ENCODE results near the gene ARID5B. TPM values are rescaled to one million over a fixed set of nuclear protein-coding genes. Genes with fewer than 3 reads are reported as not detected.

Gene ARID5B
- total RNA-seq, 1 donor from 2014 or later = 12.9 TPM

GRCh38 chr10:62133618-62134017 lies 232.1 kb downstream of the ARID5B start:
- DNase-seq (no peak), ATAC-seq (no peak)
- intact Hi-C loops (cut with micrococcal nuclease) = no loop called here

GRCh38 chr10:62136931-62137330 lies 235.4 kb downstream of the ARID5B start:
- no peak for DNase-seq
- intact Hi-C loops (cut with micrococcal nuclease) = no loop called here
- no peak for ATAC-seq

Other genes starting within 250 kb of the ARID5B start
- gene CABCOCO1, start 238.8 kb upstream of the ARID5B start, total RNA-seq = not detected

All from left ventricle myocardium superior (tissue), 1 donor.